ENCODE measurements around the gene PDE6B. TPM values are rescaled to one million over a fixed set of nuclear protein-coding genes. Genes with fewer than 3 reads are reported as not detected.
"Not testable (repeated sequence)": the region's sequence is repeated elsewhere in the genome, so short reads cannot be mapped to it uniquely, and the experiment has no call there.

Gene PDE6B
- total RNA-seq, 2 experiments from 2014 or later: 11.4 to 12.4 TPM

DNA sequence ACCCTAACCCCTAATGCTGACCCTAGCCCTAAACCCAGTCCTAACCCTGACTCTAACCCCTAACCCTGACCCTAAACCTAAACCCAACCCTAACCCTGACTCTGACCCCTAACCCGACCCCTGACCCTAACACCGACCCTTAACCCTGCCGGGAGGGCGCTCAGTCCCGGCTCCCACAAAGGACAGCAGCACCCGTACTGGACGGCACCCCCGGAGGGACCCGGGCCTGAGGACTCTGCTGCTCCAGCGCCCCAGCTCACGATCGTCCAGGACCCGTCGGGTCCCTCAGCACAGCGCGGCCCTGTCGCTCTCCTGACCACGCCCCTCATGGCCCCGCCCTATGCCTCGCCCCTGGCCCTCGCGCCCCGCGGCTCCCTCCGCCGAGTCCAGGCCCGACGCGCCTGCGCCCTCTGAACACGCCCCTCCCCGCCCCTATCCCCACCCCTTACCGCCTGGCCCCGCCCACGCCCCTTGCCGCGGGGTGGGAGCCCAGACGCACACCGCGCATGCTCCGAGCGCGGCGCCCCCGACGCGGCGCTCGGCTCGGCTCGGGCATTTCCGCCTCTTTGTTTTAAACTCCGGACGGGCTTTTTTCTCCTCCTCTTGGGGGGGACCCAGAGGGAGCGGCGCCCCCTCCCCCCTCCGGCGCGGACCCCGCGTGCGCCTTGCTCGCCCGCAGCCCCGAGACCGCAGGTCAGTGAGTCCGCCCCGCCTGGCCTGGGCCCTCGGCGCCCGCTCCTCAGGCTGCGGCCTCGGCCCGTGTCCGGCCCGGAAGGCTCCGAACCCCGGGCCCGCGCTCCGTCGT is 80.1 kb downstream of the PDE6B start, which contains the start of gene PCGF3:
Gene PCGF3 (plus strand): TSS at position 555 of the 805 bp plus-strand sequence. CDS start 27,849 bp downstream, outside the sequence.
- CTCF ChIA-PET: no interaction called here
- Mint-ChIP-seq H3K4me3 (peak within 1 kb of the TSS; percentile 90), H3K4me1 (ENCODE audit: low read depth) (peaks cover 25% of the 10 kb centered on the region), H3K27ac (peak within 1 kb of the TSS; percentile 69), H3K9me3 (no peaks in the 10 kb centered on the region), H3K27me3 (no peaks in the 10 kb centered on the region), H3K36me3 (ENCODE audit: low read depth) (no peaks in the 10 kb centered on the region)
- peak within 1 kb of the TSS; percentile 58 to 68 for H3K27ac ChIP-seq (ENCODE audit: low read depth in 1 of 2, low read length in 2 of 2)
- H3K36me3 ChIP-seq (ENCODE audit: insufficient read depth, low read length): peaks cover 11% of the 10 kb centered on the region
- peaks cover 36% of the 10 kb centered on the region for H3K4me1 ChIP-seq (ENCODE audit: insufficient read depth, low read length)
- peak; percentile 93 to 99 (median 96) for DNase-seq
- peak; percentile 95 for ATAC-seq (ENCODE audit: poor library complexity)
- no peak for TF ChIP-seq CTCF (IDR thresholded peaks at IDR 0.05)
- H3K4me3 ChIP-seq (ENCODE audit: low read length): peak within 1 kb of the TSS; percentile 77
- no peaks in the 10 kb centered on the region for H3K9me3 ChIP-seq (ENCODE audit: control insufficient read depth in 1 of 2, insufficient read depth in 1 of 2, low read length in 2 of 2)
- intact Hi-C loops (cut with DNase I, micrococcal nuclease): loop anchor here (1.0 to 2.0 kb wide), 4 partner anchors 31 to 268 kb away; partner anchors contain the start of genes ATP5ME (in 2 of the 2), MYL5 (in 2 of the 2) and DGKQ (in 1 of the 2)
- no peaks in the 10 kb centered on the region for H3K27me3 ChIP-seq (ENCODE audit: control insufficient read depth in 1 of 2, insufficient read depth in 2 of 2, low read length in 2 of 2)
- POLR2A ChIA-PET: no interaction called here

GRCh38 chr4:706083-706633 is 80.8 kb downstream of the PDE6B start:
- POLR2A ChIA-PET; H3K27ac Mint-ChIP-seq; H3K27me3 Mint-ChIP-seq; CTCF ChIA-PET; H3K4me3 Mint-ChIP-seq; ATAC-seq (ENCODE audit: poor library complexity); H3K27me3 ChIP-seq (ENCODE audit: control insufficient read depth in 1 of 2, insufficient read depth in 2 of 2, low read length in 2 of 2); H3K9me3 Mint-ChIP-seq; DNase-seq; H3K9me3 ChIP-seq (ENCODE audit: control insufficient read depth in 1 of 2, insufficient read depth in 1 of 2, low read length in 2 of 2); H3K36me3 Mint-ChIP-seq (ENCODE audit: low read depth); intact Hi-C loops (cut with DNase I, micrococcal nuclease): not testable (repeated sequence)
- Histone ChIP-seq H3K4me3 (ENCODE audit: low read length) (peak overlapping the region; percentile 69), H3K4me1 (ENCODE audit: insufficient read depth, low read length) (peaks cover 36% of the 10 kb centered on the region), H3K36me3 (ENCODE audit: insufficient read depth, low read length) (peaks cover 11% of the 10 kb centered on the region), H3K27ac (ENCODE audit: low read depth in 1 of 2, low read length in 2 of 2) (peak overlapping the region; percentile 58 to 64)
- peaks cover 32% of the 10 kb centered on the region for H3K4me1 Mint-ChIP-seq (ENCODE audit: low read depth)

DNA sequence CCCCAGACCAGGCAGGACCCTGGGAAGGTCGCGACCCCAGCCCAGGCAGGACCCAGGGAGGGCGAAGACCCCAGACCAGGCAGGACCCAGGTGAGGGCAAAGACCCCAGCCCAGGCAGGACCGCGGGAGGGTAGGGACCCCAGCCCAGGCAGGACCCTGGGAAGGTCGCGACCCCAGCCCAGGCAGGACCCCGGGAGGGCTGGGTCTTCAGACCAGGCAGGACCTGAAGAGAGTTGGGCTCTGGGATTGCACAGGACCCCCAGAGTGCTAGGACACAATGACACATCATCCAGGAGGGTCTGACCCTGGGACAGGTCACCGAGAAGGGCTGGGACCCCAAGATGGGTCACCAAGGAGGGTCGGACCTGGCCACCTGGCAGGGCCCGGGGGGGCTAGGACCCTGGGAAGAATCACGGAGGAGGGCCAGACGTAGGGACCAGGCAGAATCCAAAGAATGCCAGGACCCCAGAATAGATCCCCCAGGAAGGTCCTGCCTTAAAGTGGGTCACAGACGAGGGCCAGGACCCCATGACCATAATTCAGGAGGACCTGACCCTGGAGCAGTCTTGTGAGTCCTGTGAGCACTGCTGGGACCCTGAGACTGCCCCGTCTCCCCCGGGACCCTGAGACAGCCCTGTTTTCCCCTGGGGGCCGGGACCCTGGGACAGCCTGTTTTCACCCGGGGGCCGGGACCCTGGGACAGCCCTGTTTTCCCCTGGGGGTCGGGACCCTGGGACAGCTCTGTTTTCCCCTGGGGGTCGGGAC is 81.6 kb downstream of the PDE6B start:
- intact Hi-C loops (cut with DNase I, micrococcal nuclease): no loop called here
- H3K36me3 ChIP-seq (ENCODE audit: insufficient read depth, low read length): peaks cover 11% of the 10 kb centered on the region
- ChIA-PET POLR2A (no interaction called here), CTCF (no interaction called here)
- peaks cover 36% of the 10 kb centered on the region for H3K4me1 ChIP-seq (ENCODE audit: insufficient read depth, low read length)
- H3K27ac Mint-ChIP-seq: no peak overlapping the region
- no peaks in the 10 kb centered on the region for H3K9me3 ChIP-seq (ENCODE audit: control insufficient read depth in 1 of 2, insufficient read depth in 1 of 2, low read length in 2 of 2)
- H3K4me3 Mint-ChIP-seq: no peak overlapping the region
- DNase-seq (no peak), ATAC-seq (ENCODE audit: poor library complexity) (no peak)
- H3K27me3 ChIP-seq (ENCODE audit: control insufficient read depth in 1 of 2, insufficient read depth in 2 of 2, low read length in 2 of 2): no peaks in the 10 kb centered on the region
- no peak overlapping the region for H3K27ac ChIP-seq (ENCODE audit: low read depth in 1 of 2, low read length in 2 of 2)
- TF ChIP-seq CTCF (IDR thresholded peaks at IDR 0.05): no peak
- no peaks in the 10 kb centered on the region for H3K9me3 Mint-ChIP-seq
- peaks cover 34% of the 10 kb centered on the region for H3K4me1 Mint-ChIP-seq (ENCODE audit: low read depth)
- no peaks in the 10 kb centered on the region for H3K36me3 Mint-ChIP-seq (ENCODE audit: low read depth)
- H3K4me3 ChIP-seq (ENCODE audit: low read length): no peak overlapping the region
- H3K27me3 Mint-ChIP-seq: no peaks in the 10 kb centered on the region

All from CD4-positive, alpha-beta T cell (primary cell).